HG03457 (cell line): ENCODE measurements around the gene CRHR2.

Experiments
- ATAC-seq: cut with Tn5 transposase; IDR thresholded peaks from one replicate; pipeline ENCODE4 v1.9.1; 2021; ENCODE audit warnings: moderate number of reproducible peaks; ENCODE audit not compliant: unreplicated experiment

CRHR2 gene

DNA sequence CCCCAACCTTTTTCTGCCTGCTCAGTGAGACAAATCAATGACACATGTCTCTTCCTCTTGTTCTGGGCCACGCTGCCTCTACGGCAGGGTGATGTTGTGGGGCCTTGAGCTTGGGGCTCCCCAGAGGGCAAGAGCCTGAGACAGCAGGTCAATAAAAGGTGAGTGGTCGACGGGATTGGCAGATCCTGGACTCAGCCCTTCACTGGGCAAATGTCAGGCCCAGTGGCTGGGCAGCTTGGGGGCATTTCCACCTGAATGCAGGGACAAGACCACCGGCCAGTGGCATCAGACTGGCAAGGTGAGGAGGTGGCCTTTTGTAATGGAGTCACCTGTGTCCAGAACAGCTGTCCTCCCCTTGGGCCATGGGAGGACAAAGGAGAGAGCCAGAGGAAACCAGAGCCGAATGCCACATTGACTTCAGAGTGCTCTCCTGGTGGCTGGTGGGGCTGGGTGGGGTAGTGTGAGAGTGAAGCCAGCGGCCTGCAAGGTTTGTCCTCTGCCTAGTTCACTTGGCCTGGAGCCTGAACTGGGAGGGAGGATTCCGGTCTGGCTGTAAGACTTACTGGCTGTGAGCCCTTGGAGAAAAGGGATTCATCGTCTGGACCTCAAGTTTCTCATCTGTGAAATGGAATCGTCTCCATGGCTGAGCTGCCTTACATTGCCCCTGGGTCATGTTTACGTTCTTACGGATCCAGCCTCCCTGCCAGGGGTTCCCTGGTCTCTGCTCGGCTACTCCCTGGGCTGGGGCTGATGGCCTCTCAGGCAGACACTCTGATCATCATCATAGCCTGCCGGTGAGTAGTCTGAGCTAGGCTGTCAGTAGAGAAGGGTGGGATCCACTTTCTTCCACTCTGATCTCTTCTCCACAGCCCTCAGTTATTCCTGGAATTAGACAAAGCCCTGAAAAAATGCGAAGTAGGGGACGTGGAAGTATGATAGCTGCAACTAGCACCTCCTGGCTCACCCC is 25.4 kb upstream of the CRHR2 start:
- ATAC-seq = no peak

DNA sequence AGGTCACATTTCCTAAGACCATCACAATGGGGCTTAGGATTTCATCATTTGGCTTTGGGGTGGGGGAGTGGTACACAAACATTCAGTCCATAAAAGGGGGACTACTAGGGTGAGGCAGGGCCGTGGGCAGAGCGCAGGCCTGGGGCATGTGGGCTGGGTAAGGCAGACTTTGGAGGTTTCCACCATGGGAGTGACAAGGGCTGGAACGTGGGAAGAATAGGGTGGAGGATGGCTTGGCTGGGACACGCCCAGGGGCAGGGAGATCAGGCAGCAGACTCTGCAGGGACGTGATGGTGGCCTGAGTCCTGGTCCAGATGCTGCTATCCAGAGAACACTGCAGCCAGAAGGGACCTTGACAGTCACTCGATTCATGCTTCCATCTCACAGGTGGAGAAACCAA is 24.7 kb upstream of the CRHR2 start:
- no peak for ATAC-seq

DNA sequence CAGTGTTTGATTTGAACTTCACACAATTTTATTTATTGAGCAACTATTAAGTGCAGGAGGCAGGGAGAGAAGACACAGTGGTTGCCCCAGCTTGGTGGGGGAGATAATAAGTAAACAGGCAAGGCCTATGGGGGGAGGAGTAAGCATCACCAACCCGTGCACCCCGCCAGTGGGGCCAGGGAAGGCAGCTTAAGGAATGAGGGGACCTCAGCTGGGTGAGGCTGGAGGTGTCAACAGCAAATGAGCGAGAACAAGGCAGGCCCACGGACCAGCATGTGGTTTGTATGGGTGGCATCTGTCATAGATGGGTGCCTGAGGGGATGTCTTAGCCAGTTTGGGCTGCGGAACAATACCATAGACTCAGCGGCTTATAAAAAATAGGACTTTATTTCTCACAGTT is 24.1 kb upstream of the CRHR2 start:
- ATAC-seq = no peak

DNA sequence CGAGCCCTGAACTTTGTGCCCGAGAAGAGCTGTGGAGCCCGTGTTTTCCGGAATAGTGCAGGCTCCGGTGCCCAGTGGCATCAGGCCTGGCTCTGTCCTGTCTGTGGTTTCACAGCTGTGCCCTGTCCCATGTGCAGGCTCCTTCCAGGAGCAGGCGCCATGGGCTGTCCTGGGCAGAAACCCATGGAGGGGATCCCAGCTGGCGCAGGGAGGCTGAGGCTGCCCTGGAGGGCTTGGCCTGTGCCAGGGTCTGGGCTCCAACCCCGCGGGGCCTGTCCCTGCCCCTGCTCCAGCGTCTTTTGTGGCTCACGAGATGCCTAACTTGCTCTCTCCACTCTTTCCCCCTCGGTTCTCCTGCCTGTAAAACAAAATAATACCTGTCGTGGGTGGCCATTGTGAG is 23.3 kb upstream of the CRHR2 start:
- no peak for ATAC-seq

DNA sequence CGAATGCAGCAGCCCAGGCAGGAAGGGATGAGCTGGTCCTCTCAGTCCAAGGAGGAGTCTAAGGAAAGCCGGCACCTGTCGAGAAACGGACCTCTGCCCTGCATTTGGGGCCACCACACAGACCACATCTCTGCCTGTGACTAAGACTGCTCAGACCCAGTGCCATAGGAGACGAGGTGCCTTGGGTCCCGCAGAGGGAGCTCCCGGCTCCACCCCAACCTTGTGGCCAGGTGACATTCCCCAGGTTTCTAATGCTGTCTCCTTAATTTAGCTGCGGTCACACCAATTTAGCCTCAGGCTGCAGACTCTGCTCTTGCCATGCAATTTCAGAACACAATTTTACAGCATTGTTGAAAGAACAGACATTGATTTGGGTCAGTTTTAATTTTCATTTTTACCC is 22.8 kb upstream of the CRHR2 start:
- no peak for ATAC-seq

DNA sequence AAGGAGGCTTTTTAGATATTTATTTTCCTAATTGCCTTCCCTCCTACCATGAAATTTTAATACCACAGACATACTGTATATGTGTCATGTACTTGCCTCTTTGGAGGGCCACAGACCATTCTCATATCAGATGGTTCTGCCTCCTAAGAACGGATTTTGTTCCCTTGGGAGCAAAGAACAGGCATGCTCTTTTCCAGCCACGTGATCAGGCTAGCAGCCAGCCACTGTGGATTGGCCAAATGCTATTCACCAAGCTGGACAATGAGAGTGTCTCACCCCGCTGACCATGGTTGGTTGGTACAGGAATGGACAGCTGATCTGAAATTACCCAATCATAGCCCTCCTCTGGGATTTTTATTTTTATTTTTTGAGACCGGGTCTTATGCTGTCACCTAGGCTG is 21.5 kb upstream of the CRHR2 start:
- no peak for ATAC-seq

DNA sequence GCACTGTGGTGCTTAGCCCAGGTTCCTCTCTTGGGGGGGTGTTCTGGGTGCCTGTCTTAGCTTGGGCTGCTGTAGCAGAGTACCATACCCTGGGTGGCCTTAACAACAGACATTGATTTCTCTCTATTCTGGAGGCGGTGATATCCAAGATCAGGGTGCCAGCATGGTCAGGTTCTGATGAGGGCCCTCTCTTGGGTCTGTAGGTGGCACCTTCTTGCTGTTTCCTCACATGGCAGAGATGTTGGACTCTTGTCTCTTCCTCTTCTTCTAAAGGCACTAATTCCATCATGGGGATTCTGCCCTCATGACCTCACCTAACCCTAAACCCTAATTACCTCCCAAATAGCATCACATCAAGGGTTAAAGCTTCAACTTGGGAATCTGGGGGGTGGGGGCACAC is 19.9 kb upstream of the CRHR2 start:
- ATAC-seq = no peak

DNA sequence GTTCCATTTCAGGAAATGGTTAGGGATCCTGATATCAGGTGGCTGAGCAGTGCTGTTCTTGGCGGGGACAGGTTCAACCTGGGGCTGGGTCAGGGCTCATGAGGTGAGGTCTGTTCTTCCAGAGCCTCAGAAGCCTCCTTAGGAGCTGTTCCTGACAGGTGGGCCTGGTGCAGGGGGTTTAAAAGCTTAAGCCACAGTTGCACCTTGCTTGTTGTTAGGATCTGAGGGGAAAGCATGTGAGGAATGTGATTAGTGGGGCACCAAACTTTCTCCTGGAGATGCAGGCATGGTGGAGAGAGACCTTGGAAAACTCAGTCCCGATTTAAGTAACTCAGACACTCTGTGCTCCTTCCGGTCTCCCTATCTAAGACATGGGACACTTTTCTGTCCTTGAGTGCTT is 18.7 kb upstream of the CRHR2 start:
- no peak for ATAC-seq

DNA sequence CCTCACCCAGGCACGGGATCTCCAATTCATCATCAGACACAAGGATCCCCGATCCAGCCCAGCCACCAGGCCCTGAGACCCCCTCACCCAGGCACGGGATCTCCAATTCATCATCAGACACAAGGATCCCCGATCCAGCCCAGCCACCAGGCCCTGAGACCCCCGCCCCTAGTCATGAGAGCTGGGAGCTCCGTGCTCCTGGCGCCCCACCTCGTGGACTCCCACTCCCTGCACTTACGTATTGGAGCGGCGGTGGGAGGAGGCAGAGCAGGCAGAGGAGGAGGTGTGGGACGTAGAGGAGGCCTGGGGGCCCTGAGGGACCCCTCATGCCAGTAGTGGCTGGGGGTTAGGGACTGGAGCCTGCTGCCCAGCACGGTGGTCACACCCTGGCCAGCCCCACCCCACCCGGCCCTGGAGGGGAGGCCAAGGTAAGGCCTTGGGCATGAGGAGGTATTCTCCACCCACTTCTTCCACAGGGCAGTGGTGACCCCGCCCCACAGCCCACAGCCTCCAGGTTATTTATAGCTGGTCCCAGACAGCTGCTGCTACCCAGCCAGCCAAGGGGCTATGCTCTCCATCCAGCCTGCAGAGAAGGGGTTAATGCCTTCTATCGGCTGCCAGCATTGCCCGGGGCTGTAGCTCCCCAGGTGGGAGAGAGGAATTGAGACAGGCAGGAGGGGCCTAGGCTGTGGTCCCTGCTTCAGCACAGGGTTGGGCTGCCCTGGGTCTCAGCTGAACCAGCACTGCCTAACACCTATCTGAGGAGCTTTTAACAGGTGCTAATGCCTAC is 17.6 kb upstream of the CRHR2 start:
- no peak for ATAC-seq

DNA sequence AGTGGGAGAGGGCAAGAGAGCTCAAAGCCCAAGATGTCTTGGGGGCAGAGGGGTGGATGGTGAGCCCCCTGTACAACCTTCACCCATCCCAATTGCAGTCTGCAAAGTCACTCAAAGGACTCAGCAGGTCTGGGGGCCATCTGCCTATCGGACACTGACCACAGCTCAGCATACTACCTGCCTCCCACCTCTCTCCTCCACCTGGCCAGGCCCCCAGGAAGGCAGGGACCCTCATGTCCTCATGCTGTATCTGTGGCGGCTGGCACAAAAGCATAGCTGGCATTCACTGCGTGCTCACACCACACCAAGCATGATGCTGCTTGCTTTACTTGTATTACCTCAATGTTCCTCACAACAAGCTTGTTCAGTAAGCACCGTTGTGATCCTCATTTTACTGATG is 16.2 kb upstream of the CRHR2 start:
- ATAC-seq = no peak

DNA sequence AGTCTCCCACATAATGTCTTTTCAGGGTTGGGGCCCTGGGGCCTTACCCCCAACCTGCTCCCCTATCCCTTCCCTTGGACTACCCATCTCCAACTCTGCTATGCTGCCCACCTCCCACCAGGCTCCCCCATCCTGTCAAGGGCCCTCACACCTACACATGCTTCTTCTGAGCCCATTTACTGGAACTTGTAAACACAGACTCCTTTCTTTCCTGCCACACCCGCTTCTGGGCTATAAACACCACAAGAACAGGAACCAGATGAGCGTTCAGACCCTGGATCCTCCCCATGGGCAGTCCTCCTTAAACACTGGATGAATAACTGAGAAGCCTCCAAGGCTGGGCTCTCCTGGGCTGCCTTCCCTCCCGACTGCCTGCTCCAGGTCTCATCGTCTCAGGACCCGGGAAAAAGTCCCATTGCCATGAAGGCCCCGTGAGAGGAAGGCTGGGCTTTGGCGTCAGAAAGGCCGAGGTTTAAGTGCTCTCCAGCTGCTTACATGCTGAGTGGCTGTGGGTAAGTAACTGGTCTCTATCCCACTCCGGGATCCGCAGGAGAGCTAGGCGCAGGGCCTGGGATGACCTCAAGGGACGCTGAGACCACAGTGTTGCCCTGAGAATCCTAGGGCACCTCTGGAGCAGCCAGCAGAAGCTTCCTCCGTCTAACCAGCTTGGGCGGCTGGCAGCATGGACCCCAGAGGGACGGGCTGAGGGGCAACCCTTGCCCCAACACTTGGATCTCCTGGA is 15.6 kb upstream of the CRHR2 start:
- no peak for ATAC-seq

DNA sequence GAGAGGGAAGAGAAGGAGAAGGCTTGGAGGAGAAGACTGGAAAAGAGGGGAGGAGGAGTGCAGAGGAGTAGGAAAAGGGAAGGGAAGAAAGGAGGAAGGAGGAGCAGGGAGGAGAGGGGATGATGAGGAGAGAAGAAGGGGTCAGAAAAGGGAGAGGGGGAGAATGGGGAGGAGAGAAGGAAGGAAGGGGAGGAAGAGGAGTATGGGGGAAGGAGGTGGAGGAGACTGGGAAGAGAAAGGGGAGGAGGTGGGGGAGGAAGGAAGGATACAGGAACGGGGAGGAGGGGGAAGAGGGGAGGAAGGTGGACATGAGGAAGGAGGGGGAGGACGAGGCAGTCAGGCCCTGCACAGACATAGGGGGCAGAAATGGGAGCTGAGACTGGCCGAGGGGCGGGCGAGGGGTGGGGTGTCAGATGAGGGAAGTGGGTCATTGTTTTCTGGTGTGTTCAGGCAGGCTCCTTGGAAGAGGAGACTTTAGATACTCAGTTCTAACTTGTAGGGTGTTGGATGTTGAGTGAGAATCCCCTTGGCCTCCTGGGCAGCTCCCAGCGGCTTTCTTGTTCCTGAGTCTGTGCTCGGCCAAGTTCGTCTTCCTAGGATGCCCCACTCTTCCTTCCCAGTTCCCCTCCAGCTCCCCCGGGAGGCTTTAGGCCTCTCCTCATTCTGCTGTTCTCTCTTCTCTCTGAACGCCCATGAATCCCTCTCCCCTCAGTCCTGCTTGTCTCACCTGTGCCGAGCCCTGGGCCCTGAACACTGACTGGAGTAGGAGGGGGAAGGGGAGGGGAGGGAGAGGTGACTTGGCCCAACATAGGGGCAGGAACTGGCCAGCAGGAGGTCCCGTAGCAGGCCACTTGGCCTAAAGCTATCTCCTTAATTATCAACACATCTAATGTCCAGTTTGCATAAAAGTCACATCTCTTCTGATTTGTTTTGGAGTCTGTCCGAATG is 12.8 kb upstream of the CRHR2 start:
- ATAC-seq = no peak

DNA sequence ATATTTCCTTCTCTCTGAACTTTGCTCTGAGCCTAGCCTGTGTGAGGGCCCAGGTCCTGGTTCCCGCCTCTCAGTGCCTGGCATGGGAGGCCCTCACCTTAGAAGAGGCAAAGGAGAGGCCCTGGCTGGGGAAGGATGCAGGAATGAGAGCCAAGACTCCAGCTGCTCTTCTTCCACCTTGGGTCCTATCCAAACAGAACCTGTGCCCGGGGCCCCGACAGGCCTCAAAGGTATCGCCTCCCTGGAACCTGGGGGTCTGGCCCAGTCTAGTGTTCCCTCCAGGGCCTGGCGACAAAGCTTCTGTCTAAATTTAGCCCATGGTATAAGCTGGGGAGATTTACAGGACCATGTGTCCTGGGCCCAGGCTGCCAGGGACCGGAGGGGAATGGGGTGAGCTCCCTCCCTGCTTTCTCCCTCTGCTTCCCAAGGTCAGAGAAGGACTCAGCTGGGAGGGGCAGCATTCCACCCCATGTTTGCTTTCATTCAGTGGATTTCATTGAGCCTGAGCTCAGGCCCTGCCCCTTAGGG is 12.0 kb upstream of the CRHR2 start:
- no peak for ATAC-seq

DNA sequence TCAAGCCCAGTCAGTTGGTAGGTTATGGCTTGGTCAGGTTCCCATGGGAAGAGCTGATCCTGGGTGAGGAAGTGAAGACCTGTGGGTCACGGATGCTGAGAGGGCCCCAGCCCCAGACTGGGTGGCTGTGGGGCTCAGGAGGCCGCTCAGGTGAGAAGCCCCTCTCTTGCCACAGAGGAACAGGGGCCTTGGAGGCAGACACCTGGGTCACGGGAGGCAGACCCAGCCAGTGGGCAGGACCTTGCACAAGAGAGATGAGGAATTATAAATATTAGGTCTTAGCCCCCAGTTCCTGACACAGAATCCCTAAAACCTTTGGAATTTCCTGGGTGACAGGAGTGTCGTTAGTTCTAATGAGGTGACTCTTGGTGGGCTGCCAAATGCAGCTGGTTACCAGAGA is 10.6 kb upstream of the CRHR2 start:
- no peak for ATAC-seq

DNA sequence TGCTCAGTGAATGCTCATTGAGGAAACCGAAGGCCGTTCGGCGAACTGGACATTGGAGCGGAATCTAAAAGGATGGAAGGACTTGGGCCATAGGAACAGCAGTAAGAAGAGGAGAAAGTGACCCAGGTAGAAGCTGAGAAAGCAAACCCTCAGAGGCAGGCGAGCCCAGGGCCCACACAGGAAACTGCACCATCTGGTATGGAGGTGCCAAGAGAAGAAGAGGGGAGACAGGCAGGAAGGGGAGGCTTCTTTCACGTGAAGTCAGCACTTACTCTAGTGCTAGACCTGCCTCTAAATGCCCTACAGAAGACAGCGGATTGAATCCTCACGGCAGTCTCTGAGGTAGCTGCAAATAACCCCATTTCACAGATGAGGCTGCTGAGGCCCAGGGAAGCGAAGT is 10.2 kb upstream of the CRHR2 start:
- ATAC-seq = no peak

DNA sequence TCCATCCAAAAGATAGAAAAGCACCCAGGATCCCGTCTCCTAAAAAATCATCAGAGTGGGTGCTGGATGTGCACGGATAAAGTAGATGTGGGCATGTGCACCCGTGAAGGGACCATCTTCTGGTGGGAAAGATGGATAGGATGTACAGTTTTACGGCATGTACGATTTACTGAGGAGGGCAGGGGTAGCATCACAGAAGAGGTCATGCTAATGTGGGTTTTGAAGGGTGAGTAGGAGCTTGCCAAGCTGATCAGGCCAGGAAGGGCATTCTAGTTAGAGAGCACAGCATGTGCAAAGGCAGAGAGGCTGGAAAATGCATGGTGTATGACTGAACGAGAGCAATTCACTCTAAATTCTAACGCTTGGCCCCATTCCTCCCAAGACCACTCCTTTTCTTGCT is 7.8 kb upstream of the CRHR2 start:
- no peak for ATAC-seq

DNA sequence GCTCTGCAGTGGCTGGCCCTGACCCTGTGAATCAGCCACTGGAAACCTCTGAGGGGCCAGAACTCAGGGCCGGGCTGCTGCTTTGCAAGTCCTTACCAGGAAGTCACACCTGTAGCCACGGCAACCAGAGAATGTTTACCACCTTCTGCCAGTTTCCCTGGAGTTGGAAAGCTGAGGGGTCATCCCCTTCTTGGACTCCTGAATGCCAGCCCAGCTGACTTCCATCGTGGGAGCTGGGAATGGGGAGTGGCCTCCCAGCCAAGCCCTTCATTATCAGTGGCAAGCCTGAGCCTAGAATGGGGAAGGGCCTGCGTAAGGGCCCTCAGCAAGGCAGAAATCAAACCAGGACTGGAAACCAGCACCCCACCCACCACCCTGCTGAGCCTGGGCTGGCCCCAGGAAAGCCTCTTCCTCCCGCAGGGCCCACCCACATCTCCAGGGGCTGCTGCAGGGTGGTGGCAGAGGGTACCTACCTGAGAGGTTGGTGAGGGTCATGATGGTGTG is 6.5 kb upstream of the CRHR2 start:
- no peak for ATAC-seq

DNA sequence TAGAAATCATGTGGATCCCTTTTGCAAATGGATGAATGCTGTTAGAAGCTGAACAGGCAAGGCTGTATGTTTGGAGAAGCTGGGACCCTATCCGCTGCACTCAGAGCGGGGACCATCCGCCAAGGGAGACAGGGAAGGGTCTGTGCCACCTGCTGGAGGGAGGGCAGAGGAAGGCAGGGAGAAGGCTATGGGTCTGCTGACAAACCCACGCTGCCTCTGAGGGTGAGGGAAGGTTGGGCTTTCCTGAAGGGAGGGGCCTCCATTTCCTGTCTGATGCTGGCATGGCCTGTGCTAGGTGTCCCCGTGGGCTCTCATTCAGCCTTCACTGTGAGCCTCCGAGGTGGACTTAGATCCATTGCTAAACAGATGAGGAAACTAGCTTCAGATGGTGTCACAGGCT is 5.3 kb upstream of the CRHR2 start:
- no peak for ATAC-seq

DNA sequence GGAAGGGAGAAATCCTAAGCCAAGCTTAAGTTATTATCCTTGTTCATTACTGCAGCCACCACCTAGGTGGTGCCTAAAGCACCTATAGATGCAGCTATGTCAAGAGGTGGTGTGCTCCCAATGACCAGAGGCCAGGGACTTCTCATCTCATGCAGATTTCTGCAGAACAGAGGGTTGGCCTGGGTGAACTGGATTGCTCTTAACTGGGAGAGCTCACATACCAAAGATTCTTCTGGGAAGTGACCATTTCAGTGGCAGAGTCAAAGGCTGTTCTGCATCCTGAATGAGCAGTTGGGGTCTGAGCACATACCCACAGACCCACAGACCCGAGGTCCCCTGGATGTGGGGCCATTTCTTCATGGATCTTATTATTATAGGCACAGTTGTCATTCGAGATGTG is 2.1 kb upstream of the CRHR2 start:
- no peak for ATAC-seq

DNA sequence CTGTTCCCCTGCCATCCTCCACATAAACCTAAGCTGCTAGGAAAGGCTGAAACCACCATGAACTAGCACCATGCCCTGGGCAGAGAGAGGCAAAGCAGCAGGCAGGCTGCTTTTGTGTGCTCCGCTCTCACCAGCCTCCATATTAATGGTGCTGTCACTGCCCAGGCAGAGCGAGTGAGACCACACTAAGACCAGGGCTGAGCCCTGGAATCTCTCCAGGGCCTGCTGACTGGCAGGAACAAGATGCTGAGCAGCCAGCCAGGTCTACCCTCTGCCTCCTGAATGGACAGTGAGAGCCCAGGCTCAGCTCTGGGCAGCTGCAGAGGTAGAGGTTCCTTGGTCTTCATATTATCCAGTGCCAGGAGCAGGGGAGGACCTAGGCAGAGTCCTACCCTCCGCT is 1.6 kb upstream of the CRHR2 start:
- ATAC-seq = no peak
